K562 (cell line): Measurements from ENCODE around the gene FRRS1. TPM values are rescaled to one million over a fixed set of nuclear protein-coding genes. Genes with fewer than 3 reads are reported as not detected.

Experiments
- ATAC-seq: fragments of 200-7000 bp; cut with Tn5 transposase; 3 replicates; pipeline ENCODE4 v1.9.1; 2020; ENCODE audit warnings: moderate library complexity
- BruUV-seq: library from RNA; stranded (reverse); fragments of 400-500 nt; replicated peaks from 2 replicates; lab custom pipeline; 2021; lab: Mats Ljungman, UMichigan
- CTCF ChIA-PET: fragments of 300-600 bp; formaldehyde crosslinking; extraction: SDS; loops from one replicate; lab custom pipeline; 2021; ENCODE audit warnings: low intra/inter-chr PET ratio; lab: Yijun Ruan, JAX
- POLR2A ChIA-PET: fragments of 300-600, 350-650 bp; sonication (Branson Sonifier 250); formaldehyde crosslinking; extraction: SDS; loops from one replicate; lab custom pipeline; 2021; ENCODE audit warnings: antibody characterized with exemption, inconsistent platforms; lab: Yijun Ruan, JAX
- DNase-seq, 4 experiments: peaks; one replicate each; pipeline versions ENCODE4 v3.0.0 to v3.0.0-alpha.2; 2011 to 2018; ENCODE audit warnings: low spot score in 3 of 4, mixed read lengths in 3 of 4; ENCODE audit errors: extremely low read depth in 1 of 4
- FAIRE-seq: peaks from 2 replicates; lab custom pipeline; 2011; peaks lifted over from hg19 to GRCh38; lab: Jason Lieb, UNC
- H2AFZ ChIP-seq: 2 replicates; pipeline ENCODE4 v1.6.0; 2011; ENCODE audit warnings: low read depth, low read length, control low read depth, inconsistent platforms
- H3K27ac ChIP-seq: fragments of 200-600 bp; 3 replicates; pipeline ENCODE4 v1.8.0; 2011; ENCODE audit warnings: low read depth, mild to moderate bottlenecking, control low read depth, inconsistent platforms, low read length, moderate library complexity, mixed read lengths; ENCODE audit errors: extremely low read depth
- H3K27me3 ChIP-seq, 2 experiments: fragments of 300-600 bp in 1 of 2; 2 replicates in 1 of 2; 3 replicates in 1 of 2; pipeline versions ENCODE4 v1.6.0 to v1.8.0; 2011; ENCODE audit warnings: inconsistent platforms in 2 of 2, low read length in 2 of 2, mild to moderate bottlenecking in 1 of 2, mixed read lengths in 1 of 2, moderate library complexity in 1 of 2; ENCODE audit not compliant: control insufficient read depth in 2 of 2, insufficient read depth in 2 of 2
- H3K36me3 ChIP-seq: fragments of 300-600 bp; 3 replicates; pipeline ENCODE4 v1.8.0; 2011; ENCODE audit warnings: mild to moderate bottlenecking, low read length, inconsistent platforms; ENCODE audit not compliant: control insufficient read depth, insufficient read depth
- H3K4me1 ChIP-seq, 2 experiments: fragments of 200-600 bp in 1 of 2; replicated peaks in 1 of 2; 2 replicates in 1 of 2; 3 replicates in 1 of 2; pipeline versions ENCODE4 v1.5.1 to v1.8.0; 2011; ENCODE audit warnings: inconsistent platforms in 2 of 2, low read length in 2 of 2, mild to moderate bottlenecking in 1 of 2, mixed read lengths in 1 of 2, moderate library complexity in 1 of 2; ENCODE audit not compliant: control insufficient read depth in 2 of 2, insufficient read depth in 2 of 2
- H3K4me2 ChIP-seq: 2 replicates; pipeline ENCODE4 v1.6.1; 2011; ENCODE audit warnings: low read length, control low read depth, inconsistent platforms, mixed read lengths; ENCODE audit not compliant: insufficient read depth
- H3K4me3 ChIP-seq: fragments of 200-600 bp; sonication (generic), shearing (Covaris generic); 2 replicates; pipeline ENCODE4 v1.5.1; 2016; ENCODE audit warnings: control low read depth, inconsistent platforms
- H3K79me2 ChIP-seq: fragments of 200-600 bp; 3 replicates; pipeline ENCODE4 v1.8.0; 2011; ENCODE audit warnings: low read length, inconsistent platforms; ENCODE audit not compliant: control insufficient read depth, insufficient read depth
- H3K9ac ChIP-seq, 2 experiments: 2 replicates each; pipeline versions ENCODE4 v1.6.0 to v1.6.1; 2011; ENCODE audit warnings: low read depth in 2 of 2, low read length in 2 of 2, control low read depth in 1 of 2, inconsistent platforms in 1 of 2, mild to moderate bottlenecking in 1 of 2, mixed read lengths in 1 of 2; ENCODE audit not compliant: insufficient read depth in 1 of 2
- H3K9me1 ChIP-seq: one replicate; pipeline ENCODE4 v1.6.0; 2011; ENCODE audit warnings: inconsistent platforms, mild to moderate bottlenecking, low read length, moderate library complexity; ENCODE audit not compliant: control insufficient read depth, insufficient read depth
- H3K9me3 ChIP-seq: replicated peaks from 2 replicates; pipeline ENCODE4 v1.5.1; 2011; ENCODE audit warnings: low read depth, low read length, inconsistent platforms; ENCODE audit not compliant: control insufficient read depth, insufficient read depth
- H4K20me1 ChIP-seq: replicated peaks from 2 replicates; pipeline ENCODE4 v1.6.1; 2011; ENCODE audit warnings: low read length, inconsistent platforms, mixed read lengths; ENCODE audit not compliant: control insufficient read depth, insufficient read depth
- ARID3A ChIP-seq: IDR thresholded peaks from 2 replicates; pipeline ENCODE4 v1.6.1; 2012; ENCODE audit warnings: low read depth, low read length, improper control_type of control experiment, borderline replicate concordance
- CBFA2T2 ChIP-seq: fragments of 450-650 bp; conservative IDR thresholded peaks from 2 replicates; pipeline ENCODE4 v1.6.1; 2017; ENCODE audit warnings: mild to moderate bottlenecking
- CBFA2T3 ChIP-seq: fragments of 450-650 bp; IDR thresholded peaks from 2 replicates; pipeline ENCODE4 v1.6.1; 2017
- CC2D1A ChIP-seq: fragments of 450-650 bp; IDR thresholded peaks from 2 replicates; pipeline ENCODE4 v1.6.1; 2017; ENCODE audit warnings: mild to moderate bottlenecking
- CCAR2 ChIP-seq: fragments of 200-400 bp; formaldehyde crosslinking; IDR thresholded peaks from 2 replicates; pipeline ENCODE4 v1.6.1; 2017; ENCODE audit warnings: mild to moderate bottlenecking, low read depth, low read length
- CHAMP1 ChIP-seq: fragments of 450-650 bp; IDR thresholded peaks from 2 replicates; pipeline ENCODE4 v1.6.1; 2016; ENCODE audit warnings: mild to moderate bottlenecking
- CHD1 ChIP-seq: fragments of 200-600 bp; sonication (generic); IDR thresholded peaks from one replicate; pipeline ENCODE4 v1.6.1; 2012; ENCODE audit warnings: mild to moderate bottlenecking, moderate library complexity, low read length, inconsistent platforms
- CXXC5 ChIP-seq: fragments of 250-450 bp; sonication (Bioruptor Pico); IDR thresholded peaks from 2 replicates; pipeline ENCODE4 v1.8.0; 2022; ENCODE audit warnings: inconsistent platforms, mild to moderate bottlenecking, moderate library complexity
- ETV1 ChIP-seq: fragments of 450-650 bp; conservative IDR thresholded peaks from 2 replicates; pipeline ENCODE4 v1.6.1; 2016; ENCODE audit warnings: missing genetic modification characterization, control low read depth, low read depth, missing compliant biosample characterization
- HNRNPK ChIP-seq: fragments of 200-400 bp; formaldehyde crosslinking; IDR thresholded peaks from one replicate; pipeline ENCODE4 v1.6.1; 2018; ENCODE audit warnings: mild to moderate bottlenecking, low read depth, low read length; ENCODE audit not compliant: poor library complexity, severe bottlenecking
- HOXB6 ChIP-seq: fragments of 250-450 bp; sonication (Bioruptor Pico); IDR thresholded peaks from 2 replicates; pipeline ENCODE4 v1.5.1; 2022; ENCODE audit warnings: mild to moderate bottlenecking, borderline replicate concordance
- KDM1A ChIP-seq, 2 experiments: fragments of 450-650 bp; IDR thresholded peaks; 2 replicates each; pipeline ENCODE4 v1.6.1; 2016; ENCODE audit warnings: mild to moderate bottlenecking in 2 of 2
- MAFK ChIP-seq: IDR thresholded peaks from 2 replicates; pipeline ENCODE4 v1.6.1; 2011; ENCODE audit warnings: low read length, improper control_type of control experiment
- PHF8 ChIP-seq: fragments of 200-600 bp; sonication (generic); IDR thresholded peaks from 2 replicates; pipeline ENCODE4 v1.6.1; 2012; ENCODE audit warnings: mixed run types, mild to moderate bottlenecking, inconsistent platforms, low read length, moderate library complexity, borderline replicate concordance
- PTBP1 ChIP-seq: fragments of 200-400 bp; formaldehyde crosslinking; IDR thresholded peaks from 2 replicates; pipeline ENCODE4 v1.6.1; 2017; ENCODE audit warnings: low read depth, low read length
- RUNX1 ChIP-seq: sonication (generic); IDR thresholded peaks from 2 replicates; pipeline ENCODE4 v1.6.1; 2016; ENCODE audit warnings: antibody characterized with exemption, low read depth
- SMARCA4 ChIP-seq: fragments of 450-650 bp; IDR thresholded peaks from 2 replicates; pipeline ENCODE4 v1.6.1; 2016
- ZNF24 ChIP-seq: fragments of 450-650 bp; IDR thresholded peaks from 2 replicates; pipeline ENCODE4 v1.6.1; 2016
- ZNF445 ChIP-seq: fragments of 250-450 bp; sonication (Bioruptor Pico); IDR thresholded peaks from 2 replicates; pipeline ENCODE4 v1.4.0; 2020; ENCODE audit warnings: low read depth, mild to moderate bottlenecking, moderate library complexity
- ZNF449 ChIP-seq: fragments of 250-450 bp; sonication (Bioruptor Pico); IDR thresholded peaks from 2 replicates; pipeline ENCODE4 v1.8.0; 2022; ENCODE audit warnings: moderate library complexity, mild to moderate bottlenecking, inconsistent platforms
- WGBS: fragments of 100-300 bp; shearing (Covaris generic); methylation state at CpG from one replicate; pipeline ENCODE4 v1.1.6; 2016; ENCODE audit warnings: low coverage, mixed read lengths; ENCODE audit not compliant: insufficient coverage; ENCODE audit errors: missing lambda C conversion rate; 5-methylcytosine and 5-hydroxymethylcytosine counted together
- in situ Hi-C: fragments of 300-500 bp; cut with MboI; formaldehyde crosslinking; loops from 4 replicates; pipeline ENCODE4 v1.15.0; 2018; ENCODE audit warnings: inconsistent platforms, mixed read lengths
- intact Hi-C: fragments of 100-400 bp; cut with micrococcal nuclease; formaldehyde crosslinking; loops from 2 replicates; pipeline ENCODE4 v1.14.2; 2022
- polyA plus RNA-seq, 8 experiments: library from polyadenylated mRNA; depleted of rRNA in 4 of 8; stranded (reverse) in 5 of 8; unstranded in 3 of 8; fragments of >200 nt; fragmentation: Nextera tagmentation in 2 of 8; fragmentation: Illumina TruSeq in 1 of 8; extraction: Ambion mirVana in 2 of 8; extraction: Trizol in 1 of 8; gene quantifications; 2 replicates each; pipeline versions ENCODE4 v1.2.1 to v1.2.3, GENCODE V29; 2011 to 2014; ENCODE audit warnings: inconsistent platforms in 1 of 8, missing spikeins in 1 of 8
- total RNA-seq, 7 experiments: library from RNA; depleted of rRNA in 6 of 7; stranded (reverse); fragments of >200 nt in 6 of 7; fragmentation: Illumina TruSeq in 2 of 7; extraction: Trizol in 2 of 7; gene quantifications; 2 replicates each; pipeline versions ENCODE4 v1.2.1 to v1.2.3, GENCODE V29; 2011 to 2021; ENCODE audit warnings: low replicate concordance in 1 of 7

Gene FRRS1
- total and polyA plus RNA-seq, 9 of the 15 experiments (the other 6 are each of a cell fraction or from before 2014, with no cell fraction given): 0.87 to 54.0 (median 23.7) TPM

- Histone ChIP-seq H3K9ac (no peak overlapping the region), H3K36me3 (peaks cover 67% of the 10 kb centered on the region), H3K27ac (peak overlapping the region; percentile 24; the same call in 2 of the 3 replicates), H3K4me2 (no peak overlapping the region; the same call in 1 of the 2 replicates), H3K9me3 (no peaks in the 10 kb centered on the region), H3K27me3 (no peaks in the 10 kb centered on the region), H3K4me3 (no peak overlapping the region), H4K20me1 (0 out of 2 replicates have a peak, but pooled peaks cover 3% of the 10 kb centered on the region), H2AFZ (no peak overlapping the region), H3K79me2 (no peaks in the 10 kb centered on the region), H3K4me1 (peaks cover 0 to 13% of the 10 kb centered on the region in 2 experiments; a peak in 2 of 5 replicates), H3K9me1 (no peaks in the 10 kb centered on the region)
- in situ Hi-C loops (no loop called here), intact Hi-C loops (no loop called here)
- ATAC-seq (peak; percentile 73), FAIRE-seq (peak; percentile 35), DNase-seq (peak; percentile 15 to 57 (median 24))
- POLR2A ChIA-PET: no interaction called here
- CTCF ChIA-PET: no interaction called here
- WGBS: 0% methylated on average over 1 of the region's 1 CpG
- BruUV-seq: no TSS peak
- no peak for TF ChIP-seq CCAR2
- TF ChIP-seq ZNF24: no peak
- no peak for TF ChIP-seq ETV1
- no peak for TF ChIP-seq ZNF449 (CRISPR knock-in tag)
- TF ChIP-seq HNRNPK: no peak
- peak; percentile 49 for TF ChIP-seq CBFA2T2
- no peak for TF ChIP-seq HOXB6 (CRISPR knock-in tag)
- TF ChIP-seq KDM1A (IDR thresholded peaks at IDR 0.05): 0 out of 4 replicates have a peak, but pooled peaks of 1 of the 2 experiments have one; percentile 14
- no peak for TF ChIP-seq CHAMP1
- no peak for TF ChIP-seq RUNX1
- TF ChIP-seq PHF8: no peak
- no peak for TF ChIP-seq CC2D1A
- TF ChIP-seq CHD1: no peak
- TF ChIP-seq CBFA2T3: peak; percentile 75
- TF ChIP-seq MAFK: no peak
- 0 out of 2 replicates have a peak, but pooled peaks have one; percentile 20 for TF ChIP-seq CXXC5 (CRISPR knock-in tag)
- TF ChIP-seq ZNF445 (CRISPR knock-in tag): no peak
- TF ChIP-seq SMARCA4: peak; percentile 64; the same call in 1 of the 2 replicates
- peak; percentile 68; the same call in 1 of the 2 replicates for TF ChIP-seq ARID3A
- TF ChIP-seq PTBP1: no peak
Measured at GRCh38 chr1:99717005-99717404, 49.4 kb downstream of the FRRS1 start.
